Uterus (tissue), 4 donors: ENCODE results near the gene VSIG4. TPM values are rescaled to one million over a fixed set of nuclear protein-coding genes. Genes with fewer than 3 reads are reported as not detected.

Experiments used
- DNase-seq, 2 donors: peaks; one replicate each; pipeline ENCODE4 v3.0.0-alpha.2; 2019 to 2020
- H3K27ac ChIP-seq, 2 donors: fragments of 200-600 bp; sonication (generic); 1 replicate in 1 of 2; 2 replicates in 1 of 2; pipeline ENCODE4 v1.5.1; 2016 to 2018
- H3K27me3 ChIP-seq, 2 donors: fragments of 200-600 bp; sonication (generic); one replicate each; pipeline ENCODE4 v1.5.1; 2018 to 2019; ENCODE audit warnings: control low read depth in 1 of 2
- H3K36me3 ChIP-seq, 2 donors: fragments of 200-600 bp; sonication (generic); one replicate each; pipeline ENCODE4 v1.5.1; 2019; ENCODE audit warnings: control low read depth in 1 of 2
- H3K4me1 ChIP-seq, 2 donors: fragments of 200-600 bp; sonication (generic); one replicate each; pipeline ENCODE4 v1.5.1; 2018 to 2019; ENCODE audit warnings: control low read depth in 1 of 2
- H3K4me3 ChIP-seq, 2 donors: fragments of 200-600 bp; sonication (generic); 1 replicate in 1 of 2; 2 replicates in 1 of 2; pipeline ENCODE4 v1.5.1; 2018 to 2019; ENCODE audit warnings: mild to moderate bottlenecking in 1 of 2
- H3K9me3 ChIP-seq, 2 donors: fragments of 200-600 bp; sonication (generic); one replicate each; pipeline ENCODE4 v1.5.1; 2019; ENCODE audit warnings: control low read depth in 1 of 2
- POLR2A ChIP-seq, 2 donors: fragments of 450-650 bp; IDR thresholded peaks; one replicate each; pipeline ENCODE4 v1.6.1; 2016; ENCODE audit warnings: antibody characterized with exemption in 2 of 2, mild to moderate bottlenecking in 1 of 2, moderate library complexity in 1 of 2
- intact Hi-C: fragments of 100-400 bp; cut with DNase I; formaldehyde crosslinking; loops from one replicate; pipeline ENCODE4 v1.15.1; 2023; ENCODE audit warnings: low total_unique reads
- total RNA-seq, 4 donors: library from RNA; depleted of rRNA in 3 of 4; stranded (reverse); fragments of >200 nt in 3 of 4; gene quantifications; one replicate each; pipeline versions ENCODE4 v1.1.0 to v1.2.4, GENCODE V29; 2014 to 2023
- TF ChIP-seq, protein P1 (sequence below), 4 experiments: fragments of 200-600 bp in 2 of 4; fragments of 450-650 bp in 2 of 4; sonication (generic) in 2 of 4; IDR thresholded peaks; one replicate each; pipeline ENCODE4 v1.5.1; 2016 to 2019; ENCODE audit warnings: antibody characterized with exemption in 4 of 4, mild to moderate bottlenecking in 2 of 4, moderate library complexity in 1 of 4
- donor health status: DM: yes; HTN: yes; CAD: no.

The VSIG4 gene
- total RNA-seq, 4 donors from 2014 or later, result 13.4 to 120 (median 16.7) TPM

DNA sequence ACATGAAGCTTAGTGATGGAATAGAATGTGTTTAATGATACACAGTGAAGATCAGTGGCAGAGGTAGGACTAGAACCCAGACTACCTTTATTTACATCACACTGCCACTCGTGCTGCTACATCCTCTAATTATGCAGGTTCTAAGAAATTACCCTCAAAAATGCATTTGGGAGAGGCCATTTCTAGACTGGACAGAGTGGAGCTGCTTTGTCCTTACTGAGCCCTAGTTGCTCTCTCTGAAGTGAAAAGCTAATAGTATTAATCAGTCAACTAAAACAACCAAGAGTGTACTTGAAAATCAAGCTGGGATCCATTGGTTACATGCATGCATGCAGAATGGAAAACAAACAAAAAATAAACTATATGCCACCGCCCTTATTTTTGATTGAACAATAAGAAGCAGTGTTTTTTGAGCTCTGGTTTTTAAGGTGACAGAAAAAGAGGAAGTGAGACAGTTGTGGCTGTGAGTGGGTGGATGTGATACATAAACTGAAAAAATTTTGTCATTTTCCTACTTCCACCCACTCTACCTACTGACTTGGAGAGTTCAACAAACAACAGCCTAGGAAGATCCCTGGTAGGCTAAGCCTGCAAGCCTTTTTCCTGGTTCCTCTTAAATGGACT is 6.8 kb upstream of the VSIG4 start:
- intact Hi-C loops, result no loop called here
- Histone ChIP-seq H3K27ac (no peak overlapping the region), H3K4me1 (no peaks in the 10 kb centered on the region), H3K27me3 (no peaks in the 10 kb centered on the region), H3K9me3 (no peaks in the 10 kb centered on the region), H3K36me3 (no peaks in the 10 kb centered on the region), H3K4me3 (no peak overlapping the region)
- DNase-seq, result no peak
- no peak for TF ChIP-seq POLR2A (IDR thresholded peaks at IDR 0.05)
- TF ChIP-seq, protein P1, sequence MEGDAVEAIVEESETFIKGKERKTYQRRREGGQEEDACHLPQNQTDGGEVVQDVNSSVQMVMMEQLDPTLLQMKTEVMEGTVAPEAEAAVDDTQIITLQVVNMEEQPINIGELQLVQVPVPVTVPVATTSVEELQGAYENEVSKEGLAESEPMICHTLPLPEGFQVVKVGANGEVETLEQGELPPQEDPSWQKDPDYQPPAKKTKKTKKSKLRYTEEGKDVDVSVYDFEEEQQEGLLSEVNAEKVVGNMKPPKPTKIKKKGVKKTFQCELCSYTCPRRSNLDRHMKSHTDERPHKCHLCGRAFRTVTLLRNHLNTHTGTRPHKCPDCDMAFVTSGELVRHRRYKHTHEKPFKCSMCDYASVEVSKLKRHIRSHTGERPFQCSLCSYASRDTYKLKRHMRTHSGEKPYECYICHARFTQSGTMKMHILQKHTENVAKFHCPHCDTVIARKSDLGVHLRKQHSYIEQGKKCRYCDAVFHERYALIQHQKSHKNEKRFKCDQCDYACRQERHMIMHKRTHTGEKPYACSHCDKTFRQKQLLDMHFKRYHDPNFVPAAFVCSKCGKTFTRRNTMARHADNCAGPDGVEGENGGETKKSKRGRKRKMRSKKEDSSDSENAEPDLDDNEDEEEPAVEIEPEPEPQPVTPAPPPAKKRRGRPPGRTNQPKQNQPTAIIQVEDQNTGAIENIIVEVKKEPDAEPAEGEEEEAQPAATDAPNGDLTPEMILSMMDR (IDR thresholded peaks at IDR 0.05), result no peak

DNA sequence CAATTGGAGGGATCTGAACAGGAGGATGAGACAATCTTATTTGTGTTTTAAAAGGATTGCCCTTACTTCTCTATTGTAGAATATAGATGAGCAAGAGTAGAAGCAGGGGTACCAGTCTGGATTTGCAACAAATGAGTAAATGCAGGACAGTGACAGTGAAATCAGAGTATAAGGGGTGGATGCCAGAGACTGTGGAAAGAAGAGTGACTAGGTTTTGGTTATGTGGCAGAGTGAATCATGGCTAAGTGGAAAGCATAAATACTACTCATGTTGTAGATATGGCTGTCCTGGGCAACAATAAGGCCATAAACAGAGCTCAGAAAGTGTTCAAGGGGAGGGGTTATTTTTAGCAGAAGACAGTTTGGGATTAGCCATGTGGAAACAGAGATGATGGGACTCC is 6.0 kb upstream of the VSIG4 start:
- no peaks in the 10 kb centered on the region for H3K9me3 ChIP-seq
- H3K4me3 ChIP-seq, result no peak overlapping the region
- H3K36me3 ChIP-seq, result no peaks in the 10 kb centered on the region
- H3K27ac ChIP-seq, result no peak overlapping the region
- no peak for DNase-seq
- no peak for TF ChIP-seq POLR2A (IDR thresholded peaks at IDR 0.05)
- TF ChIP-seq, protein P1 (IDR thresholded peaks at IDR 0.05), result no peak
- no peaks in the 10 kb centered on the region for H3K4me1 ChIP-seq
- no peaks in the 10 kb centered on the region for H3K27me3 ChIP-seq
- intact Hi-C loops, result no loop called here

DNA sequence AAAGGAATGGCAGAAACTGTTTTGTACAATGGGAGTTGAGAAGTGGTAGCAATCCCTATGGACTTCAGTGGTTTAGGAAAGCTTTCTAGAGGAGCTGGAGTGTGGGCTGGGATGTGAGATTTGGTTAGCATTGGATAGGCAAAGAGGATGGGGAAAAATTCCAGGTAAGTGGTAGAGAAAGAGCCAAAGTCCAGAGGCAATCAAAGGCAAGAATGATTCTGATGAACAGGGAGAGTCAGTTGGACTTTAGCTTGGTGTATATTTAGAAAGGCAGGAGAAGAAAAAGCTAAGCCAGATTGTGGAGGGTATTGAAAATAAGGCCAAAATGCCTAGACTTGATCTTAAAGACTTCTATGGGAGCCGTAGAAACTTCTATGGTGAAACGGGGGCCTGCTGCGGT is 3.7 kb upstream of the VSIG4 start:
- no peaks in the 10 kb centered on the region for H3K36me3 ChIP-seq
- intact Hi-C loops, result no loop called here
- no peak for DNase-seq
- no peak overlapping the region for H3K27ac ChIP-seq
- H3K4me3 ChIP-seq, result no peak overlapping the region
- no peaks in the 10 kb centered on the region for H3K9me3 ChIP-seq
- H3K27me3 ChIP-seq, result no peaks in the 10 kb centered on the region
- no peaks in the 10 kb centered on the region for H3K4me1 ChIP-seq
- no peak for TF ChIP-seq POLR2A (IDR thresholded peaks at IDR 0.05)
- TF ChIP-seq, protein P1 (IDR thresholded peaks at IDR 0.05), result no peak

DNA sequence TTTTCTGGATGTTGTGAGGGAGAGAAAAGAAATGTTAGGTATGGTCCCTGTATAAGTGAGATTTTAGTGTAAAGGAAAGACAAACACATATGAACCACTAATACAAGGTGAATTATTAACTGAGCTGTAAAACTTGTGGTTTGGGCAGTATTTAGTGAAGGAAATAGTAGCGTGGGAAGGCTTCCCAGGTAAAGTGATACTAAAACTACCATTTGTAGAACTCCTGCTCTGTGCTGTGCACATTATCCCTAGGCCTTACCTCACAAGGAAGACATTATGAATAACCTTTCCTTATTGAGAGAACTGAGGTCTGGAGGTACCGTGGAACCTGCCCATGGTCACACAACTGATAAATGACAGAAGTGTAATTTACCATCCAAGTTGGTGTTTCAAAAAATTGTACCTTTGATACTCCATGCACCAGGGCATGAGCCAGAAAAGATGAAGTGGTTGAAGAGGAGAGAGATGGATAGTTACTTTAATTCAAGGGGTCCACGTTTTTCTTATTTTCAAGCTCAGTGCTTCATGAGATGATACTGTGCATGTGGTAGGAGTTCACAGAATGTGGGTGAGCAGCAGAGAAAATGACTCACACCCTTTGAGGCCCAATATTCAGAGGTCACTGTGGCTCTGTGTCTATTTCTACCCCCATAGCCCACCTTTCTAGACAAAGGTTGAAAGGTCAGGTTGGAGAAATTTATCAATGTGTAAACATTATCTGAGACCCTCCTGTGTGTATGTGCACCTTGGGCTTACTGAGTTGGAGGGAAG is 2.6 kb upstream of the VSIG4 start:
- Histone ChIP-seq H3K4me1 (no peaks in the 10 kb centered on the region), H3K4me3 (no peak overlapping the region), H3K27me3 (no peaks in the 10 kb centered on the region), H3K27ac (no peak overlapping the region), H3K36me3 (no peaks in the 10 kb centered on the region), H3K9me3 (no peaks in the 10 kb centered on the region)
- TF ChIP-seq POLR2A (IDR thresholded peaks at IDR 0.05), result no peak
- TF ChIP-seq, protein P1 (IDR thresholded peaks at IDR 0.05), result no peak
- DNase-seq, result no peak
- intact Hi-C loops, result no loop called here

DNA sequence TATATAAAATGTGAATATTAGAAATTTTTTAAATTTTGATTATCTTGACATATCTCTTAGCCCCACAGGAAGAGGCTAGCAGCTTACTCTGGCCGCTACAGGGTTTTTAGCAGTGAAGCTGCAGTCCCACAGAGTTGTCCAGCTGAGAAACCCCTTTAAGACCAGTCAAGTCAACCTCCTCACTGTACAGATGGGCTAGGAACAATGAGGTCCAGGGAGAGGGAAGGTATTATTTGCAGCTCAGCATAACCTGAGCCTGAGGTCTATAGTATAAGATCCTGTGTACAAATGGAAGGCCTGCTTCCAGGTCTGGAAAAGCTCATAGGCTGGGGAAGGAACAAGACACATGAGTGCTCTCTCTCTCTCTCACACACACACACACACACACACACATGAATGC is 1.8 kb downstream of the VSIG4 start:
- no peak overlapping the region for H3K4me3 ChIP-seq
- intact Hi-C loops, result no loop called here

More for the DNA sequence above, 1.8 kb downstream of the VSIG4 start:
- TF ChIP-seq, protein P1 (IDR thresholded peaks at IDR 0.05), result no peak
- TF ChIP-seq POLR2A (IDR thresholded peaks at IDR 0.05), result no peak
- no peaks in the 10 kb centered on the region for H3K27me3 ChIP-seq
- DNase-seq, result no peak
- no peaks in the 10 kb centered on the region for H3K36me3 ChIP-seq
- no peak overlapping the region for H3K27ac ChIP-seq
- no peaks in the 10 kb centered on the region for H3K9me3 ChIP-seq
- H3K4me1 ChIP-seq, result no peaks in the 10 kb centered on the region
